ENCODE results near the gene JAK1.

- TF ChIP-seq CTCF (IDR thresholded peaks at IDR 0.05) (no peak), POLR2AphosphoS5 (IDR thresholded peaks at IDR 0.05) (no peak), POLR2A (IDR thresholded peaks at IDR 0.05) (no peak), EP300 (IDR thresholded peaks at IDR 0.05; ENCODE audit: low read depth) (no peak)
These were observed 115.5 kb downstream of the JAK1 start for GRCh38 chr1:64850846-64851245.
